ENCODE measurements around the gene UCMA.
"Not testable (repeated sequence)": the region's sequence is repeated elsewhere in the genome, so short reads cannot be mapped to it uniquely, and the experiment has no call there.

The UCMA gene, protein sequence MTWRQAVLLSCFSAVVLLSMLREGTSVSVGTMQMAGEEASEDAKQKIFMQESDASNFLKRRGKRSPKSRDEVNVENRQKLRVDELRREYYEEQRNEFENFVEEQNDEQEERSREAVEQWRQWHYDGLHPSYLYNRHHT

DNA sequence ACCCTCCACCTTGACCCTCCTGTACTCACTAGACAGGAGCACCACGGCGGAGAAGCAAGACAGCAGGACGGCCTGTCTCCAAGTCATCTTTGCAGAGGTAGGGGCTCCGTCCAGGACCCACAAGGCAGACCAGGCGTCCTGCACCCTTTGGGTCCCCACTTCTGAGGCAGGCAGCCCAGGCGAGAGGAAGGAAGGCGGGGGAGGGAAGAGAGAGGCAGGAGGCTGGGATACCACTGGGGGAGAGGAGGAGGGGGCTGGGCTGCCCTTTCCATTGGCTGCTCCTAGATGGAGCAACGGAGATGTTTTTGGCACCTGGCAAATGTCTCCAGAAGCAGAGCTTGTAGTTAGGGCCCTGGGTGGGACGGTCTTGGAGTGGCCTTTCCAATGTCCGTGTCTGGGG lies at the start of gene UCMA:
UCMA (minus strand) TSS at position 203 of the 400 bp plus-strand sequence; CDS start at position 87, 116 bp downstream.
- DNase-seq = no peak

DNA sequence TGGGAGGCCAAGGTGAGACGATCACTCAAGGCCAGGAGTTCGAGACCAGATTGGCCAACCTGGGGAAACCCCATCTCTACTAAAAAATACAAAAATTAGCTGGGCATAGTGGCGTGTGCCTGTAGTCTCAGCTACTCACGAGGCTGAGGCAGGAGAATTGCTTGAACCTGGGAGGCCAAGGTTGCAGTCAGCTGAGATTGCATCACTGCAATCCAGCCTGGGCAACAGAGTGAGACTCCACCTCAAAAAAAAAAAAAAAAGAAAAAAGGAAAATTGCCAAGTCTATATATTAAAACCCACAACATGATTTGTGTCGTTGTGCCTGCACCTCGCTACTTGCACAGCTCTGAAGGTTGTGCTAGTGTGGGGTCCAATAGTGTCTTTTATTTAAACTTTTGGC lies 48.2 kb upstream of the UCMA start:
- DNase-seq = not testable (repeated sequence)

DNA sequence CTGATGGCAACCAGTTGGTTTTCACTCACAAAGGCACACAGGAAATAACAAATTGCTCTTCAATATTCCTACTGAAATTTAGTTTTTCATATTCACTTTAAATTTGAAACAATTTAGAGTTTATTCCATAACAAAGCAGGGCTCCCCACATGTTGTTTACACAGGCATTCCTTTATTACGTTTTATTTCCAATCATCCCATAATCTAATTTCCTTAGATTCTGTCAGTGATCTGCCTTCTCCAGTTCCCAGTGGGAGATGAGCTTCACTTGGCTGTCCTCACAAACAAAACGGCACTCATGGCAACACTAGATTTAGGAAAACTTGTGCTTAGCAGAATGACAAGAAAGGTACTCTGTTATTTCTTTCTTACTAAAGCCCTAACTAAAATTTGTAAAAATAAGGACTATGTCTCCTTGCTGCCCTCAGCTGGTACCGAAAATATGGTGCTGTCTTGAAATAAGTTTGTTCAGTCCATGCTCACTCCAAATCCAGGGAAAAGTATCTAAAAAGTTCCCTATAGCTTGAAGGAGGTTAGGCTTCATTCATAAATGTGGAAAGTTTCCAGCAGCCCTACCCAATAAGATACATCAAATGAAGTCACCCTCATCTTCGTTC lies 42.7 kb upstream of the UCMA start:
- peak in 1 of 2 donors; percentile 35 for DNase-seq

DNA sequence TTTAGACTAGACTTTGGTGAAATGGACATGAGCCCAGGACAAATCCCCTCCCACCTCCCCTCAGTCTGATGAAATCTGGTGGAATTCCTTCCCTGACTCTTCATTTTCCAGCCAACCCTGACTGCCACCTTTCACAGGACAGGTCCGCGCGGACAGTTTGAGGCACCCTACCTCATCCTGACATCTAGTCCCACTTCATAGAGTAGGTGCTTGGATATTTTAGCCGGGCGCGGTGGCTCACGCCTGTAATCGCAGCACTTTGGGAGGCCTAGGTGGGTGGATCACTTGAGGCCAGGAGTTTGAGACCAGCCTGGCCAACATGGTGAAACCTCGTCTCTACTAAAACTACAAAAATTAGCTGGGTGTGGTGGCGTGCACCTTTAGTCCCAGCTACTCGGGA lies 42.0 kb upstream of the UCMA start:
- DNase-seq = not testable (repeated sequence)

DNA sequence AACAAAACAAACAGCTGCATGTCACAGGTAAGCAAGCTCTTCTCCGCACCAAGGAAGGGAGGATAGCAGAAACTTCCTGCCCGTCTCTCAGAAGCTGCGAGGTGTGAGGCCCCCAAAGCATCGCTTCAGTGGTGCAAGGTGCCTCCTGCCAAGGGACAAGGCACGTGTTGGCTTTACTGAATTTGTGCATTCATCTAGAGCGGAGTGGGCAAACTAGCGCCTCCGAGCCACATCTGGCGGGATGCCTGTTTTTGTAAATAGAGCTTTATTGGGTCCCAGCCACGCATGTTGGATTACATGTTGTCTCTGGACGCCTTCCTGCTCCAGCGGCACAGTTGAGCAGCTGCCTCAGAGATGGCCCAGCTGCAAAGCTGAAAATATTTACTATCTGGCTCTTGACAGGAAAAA lies 38.0 kb upstream of the UCMA start:
- DNase-seq = peak; percentile 67 to 74

DNA sequence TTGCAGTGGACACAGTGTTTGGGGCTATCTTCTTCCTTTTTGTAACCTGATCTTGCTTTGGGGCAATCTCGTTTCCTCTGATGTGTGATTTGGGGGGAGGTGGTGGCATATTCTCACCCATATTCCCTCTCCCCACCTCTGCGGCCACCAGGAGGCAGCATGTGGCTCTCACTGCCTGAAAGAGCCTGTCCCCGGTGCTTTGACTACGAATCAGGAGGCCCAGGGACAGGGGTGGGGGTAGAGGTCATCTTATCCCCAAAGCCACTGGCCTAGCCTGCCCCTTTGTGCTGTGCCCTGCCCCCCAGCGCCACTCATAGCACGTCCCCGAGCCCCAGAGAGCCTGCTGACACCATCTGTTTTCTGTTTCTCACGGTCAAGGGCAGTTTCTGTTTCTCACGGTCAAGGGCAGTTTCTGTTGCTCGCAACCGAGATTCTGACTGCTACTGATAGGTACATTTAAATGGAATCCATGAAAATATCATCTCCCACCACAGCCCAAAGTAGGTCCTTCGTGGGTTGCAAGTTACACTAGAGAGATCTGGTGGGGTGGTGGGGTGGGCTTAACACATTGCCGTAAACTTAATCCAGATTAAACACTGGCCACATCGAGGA lies 37.5 kb upstream of the UCMA start:
- DNase-seq = no peak

DNA sequence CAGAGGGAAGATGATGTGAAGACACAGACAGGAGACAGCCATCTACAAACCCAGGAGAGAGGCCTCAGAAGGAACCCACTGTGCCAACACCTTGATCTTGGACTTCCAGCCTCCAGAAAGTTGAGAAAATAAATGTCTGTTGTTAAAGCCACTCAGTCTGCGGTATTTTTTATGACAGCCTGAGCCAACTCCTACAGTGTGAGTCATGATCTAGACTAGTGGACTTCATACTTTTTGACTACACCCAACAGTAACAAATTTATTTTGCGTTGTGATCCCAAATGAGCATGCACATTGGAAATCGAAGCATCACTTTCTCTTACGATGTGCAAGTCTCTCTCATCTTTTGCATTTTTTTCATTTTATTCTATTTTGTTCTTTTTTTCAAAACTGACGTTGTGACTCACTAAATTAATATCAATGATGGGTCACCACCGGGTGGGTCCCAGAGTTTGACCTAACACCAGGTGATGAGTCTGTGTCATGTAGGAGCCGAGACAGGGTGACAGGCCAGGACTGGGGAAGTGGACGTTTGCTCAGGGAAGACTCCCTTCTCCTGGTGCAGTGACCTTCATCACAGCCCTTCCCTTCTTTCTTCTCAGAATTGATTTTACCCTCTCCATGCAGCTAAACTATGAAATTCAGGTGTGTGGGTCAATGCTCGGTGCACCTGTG lies 36.8 kb upstream of the UCMA start:
- DNase-seq = no peak

DNA sequence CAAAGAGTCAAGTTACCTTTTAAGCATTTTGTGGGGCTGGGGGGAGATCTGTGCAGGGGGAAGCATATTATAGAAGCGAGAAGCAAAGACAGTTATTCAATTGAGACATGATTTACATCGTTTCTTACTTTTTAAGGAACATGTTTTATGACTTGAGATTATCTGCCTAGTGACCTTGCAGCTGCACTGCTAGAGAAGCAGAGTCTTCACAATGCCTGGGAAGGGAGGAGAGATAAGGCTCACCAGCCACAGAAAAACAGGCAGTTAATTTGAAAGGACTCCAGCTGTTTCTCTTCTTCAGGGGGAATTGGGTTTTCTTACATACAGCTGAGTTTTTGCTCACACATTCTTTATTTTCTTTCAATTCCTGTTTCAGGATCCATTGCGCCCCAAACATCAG lies 34.7 kb upstream of the UCMA start:
- DNase-seq = no peak

DNA sequence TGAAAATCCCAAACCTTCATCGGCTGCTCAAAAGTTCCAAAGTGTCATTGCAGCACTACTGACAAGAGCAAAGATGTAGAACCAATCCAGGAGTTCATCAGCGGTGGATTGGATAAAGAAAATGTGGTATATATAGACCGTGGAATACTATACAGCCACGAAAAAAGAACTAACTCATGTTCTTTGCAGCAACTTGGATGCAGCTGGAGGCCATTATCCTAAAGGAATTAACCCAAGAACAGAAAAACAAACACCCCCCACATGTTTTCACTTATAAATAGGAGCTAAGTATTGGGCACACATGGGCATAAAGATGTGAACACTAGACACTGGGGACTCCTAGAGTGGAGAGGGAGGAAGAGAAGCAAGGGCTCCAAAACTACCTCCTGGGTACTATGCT lies 34.1 kb upstream of the UCMA start:
- DNase-seq = no peak

DNA sequence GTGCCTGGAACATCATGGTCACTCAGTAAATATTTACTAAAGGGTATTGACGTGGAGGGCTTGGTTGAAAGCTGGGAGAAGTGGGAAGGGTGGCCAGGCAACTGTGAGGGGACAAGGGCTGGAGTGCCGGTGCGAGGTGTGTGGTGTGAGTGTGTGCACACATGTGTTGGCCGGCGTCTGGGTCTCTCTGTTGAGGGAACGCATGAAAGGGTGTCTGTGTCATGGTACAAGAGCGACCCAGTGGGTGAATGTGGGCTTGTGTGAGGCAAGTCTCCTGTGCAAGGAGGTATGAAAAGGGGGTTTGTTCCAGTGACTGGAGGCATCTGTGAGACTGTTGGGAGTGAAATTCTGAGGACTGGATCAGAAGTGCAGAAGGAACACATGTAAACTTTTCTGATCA lies 29.4 kb upstream of the UCMA start:
- no peak for DNase-seq

DNA sequence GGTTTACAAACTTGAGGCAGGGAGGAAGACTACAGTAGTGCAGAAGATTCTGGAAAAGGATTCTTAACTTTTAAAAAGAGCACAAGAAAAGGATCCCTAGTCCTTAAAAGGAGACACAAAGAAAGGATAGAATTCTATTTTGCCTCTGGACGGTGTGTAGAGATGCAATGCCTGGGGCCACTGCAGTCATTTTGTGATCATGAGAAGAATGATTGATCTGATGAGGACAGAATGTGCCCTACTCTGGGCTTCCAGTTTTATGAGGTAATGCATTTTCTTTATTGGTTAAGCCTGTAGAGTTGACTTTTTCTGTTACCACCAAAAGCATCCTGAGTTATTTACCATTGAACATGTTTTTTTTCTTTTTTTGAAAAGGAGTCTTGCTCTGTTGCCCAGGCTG lies 28.3 kb upstream of the UCMA start:
- DNase-seq = no peak

DNA sequence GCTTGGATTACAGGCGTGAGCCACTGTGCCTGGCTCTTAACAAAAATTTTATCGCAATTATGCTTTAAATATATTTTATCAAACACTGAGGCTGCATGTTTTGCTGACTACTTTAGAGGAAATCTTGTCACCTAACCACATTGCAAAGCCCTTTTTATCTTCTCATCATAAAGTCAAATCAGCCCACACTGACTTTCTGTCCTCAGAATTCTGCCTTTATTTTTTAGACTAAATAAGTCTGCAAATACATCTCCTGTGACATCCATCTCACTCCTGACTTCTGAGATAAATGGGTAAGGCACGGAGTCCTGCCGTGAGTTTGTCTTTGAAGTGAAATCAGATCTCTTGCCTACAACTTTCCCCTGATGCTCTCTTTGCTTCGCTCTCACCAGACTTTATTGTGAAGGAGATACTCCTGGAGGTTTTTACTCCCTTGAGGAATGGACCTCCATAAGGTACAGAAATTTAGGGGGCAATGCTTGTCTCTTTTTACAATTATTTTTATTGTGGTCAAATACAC lies 23.5 kb upstream of the UCMA start:
- DNase-seq = no peak

DNA sequence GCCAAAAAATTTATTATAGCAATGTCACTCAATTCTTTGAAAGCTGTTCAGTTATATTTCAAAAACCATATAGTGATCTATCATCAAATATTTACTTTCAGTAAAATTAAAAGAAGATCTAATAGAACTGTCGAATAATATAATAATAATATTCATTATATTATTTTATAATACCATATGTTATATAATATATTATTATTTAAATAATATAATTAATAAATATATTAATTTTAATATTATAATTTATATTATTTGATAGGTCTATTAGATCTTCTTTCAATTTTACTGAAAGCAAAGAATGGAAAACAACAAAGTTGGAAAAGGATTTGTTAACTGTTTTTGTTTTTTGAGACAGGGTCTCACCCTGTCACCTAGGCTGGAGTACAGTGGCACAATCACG lies 22.5 kb upstream of the UCMA start:
- no peak for DNase-seq

DNA sequence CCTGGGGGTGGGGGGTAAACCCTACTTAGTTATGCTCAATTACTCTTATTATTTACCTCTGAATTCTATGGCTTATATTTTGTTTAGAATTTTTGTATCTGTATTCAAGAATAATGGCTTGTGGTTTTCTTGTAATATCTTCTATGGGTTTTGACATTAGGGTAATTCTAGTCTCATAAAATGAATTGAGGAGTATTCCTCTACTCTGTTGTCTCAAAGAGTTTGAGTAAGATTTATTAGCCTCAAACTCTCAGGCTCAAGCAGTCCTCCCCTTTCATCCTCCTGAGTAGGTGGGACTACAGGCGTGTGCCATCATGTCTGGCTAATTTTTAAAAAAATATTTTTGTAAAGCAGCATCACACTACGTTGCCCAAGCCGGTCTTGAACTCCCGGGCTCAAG lies 19.6 kb upstream of the UCMA start:
- DNase-seq = no peak

DNA sequence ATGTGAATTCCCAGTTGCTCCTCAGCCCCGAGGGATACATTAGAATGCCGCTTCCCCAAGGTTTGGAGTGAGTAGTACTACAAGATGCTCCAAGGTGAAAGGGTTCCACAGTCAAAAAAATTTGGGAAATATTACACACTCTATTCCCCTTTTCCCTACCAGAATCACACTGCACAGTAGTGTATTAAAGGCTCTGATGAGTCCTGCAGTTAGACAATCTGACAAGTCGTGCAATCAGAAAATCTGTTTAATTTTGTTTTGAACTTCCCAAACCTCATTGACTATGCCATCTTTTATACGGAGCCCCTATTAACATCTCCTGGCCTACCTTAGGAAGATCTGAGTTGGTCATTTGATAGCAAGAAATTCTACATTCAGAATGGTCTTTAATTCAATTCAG lies 13.6 kb upstream of the UCMA start:
- DNase-seq = no peak

DNA sequence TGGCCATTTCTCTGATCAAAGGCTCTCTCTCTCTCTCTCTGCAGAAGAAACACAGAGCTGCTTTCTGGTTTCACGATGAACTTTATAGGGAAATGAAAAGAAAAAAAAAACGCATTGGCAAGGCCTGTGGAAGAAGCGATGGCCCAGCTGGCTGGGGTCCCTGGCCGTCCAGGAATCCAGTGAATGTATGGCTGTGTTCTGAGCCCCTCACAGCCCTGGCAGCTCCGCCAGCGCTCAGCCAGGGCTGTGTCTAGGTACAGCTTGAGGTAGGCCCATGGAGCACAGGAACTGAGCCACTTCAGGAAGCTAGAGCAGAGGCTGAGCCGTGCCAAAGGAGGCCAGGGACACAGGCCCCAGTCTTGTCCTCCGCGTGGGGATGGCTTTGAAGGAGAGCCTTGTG lies 13.1 kb upstream of the UCMA start:
- no peak for DNase-seq

DNA sequence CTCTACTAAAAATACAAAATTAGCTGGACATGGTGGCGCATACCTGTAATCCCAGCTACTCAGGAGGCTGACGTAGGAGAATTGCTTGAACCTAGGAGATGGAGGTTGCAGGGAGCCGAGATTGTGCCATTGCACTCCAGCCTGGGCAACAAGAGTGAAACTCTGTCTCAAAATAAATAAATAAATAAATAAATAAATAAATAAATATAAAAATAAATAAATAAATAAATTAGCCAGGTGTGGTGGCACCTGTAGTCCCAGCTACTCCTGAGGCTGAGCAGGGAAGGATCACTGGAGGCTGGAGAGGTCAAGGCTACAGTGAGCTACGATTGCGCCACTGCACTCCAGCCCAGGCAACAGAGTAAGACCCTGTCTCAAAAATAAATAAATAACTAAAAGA lies 8.1 kb upstream of the UCMA start:
- DNase-seq = not testable (repeated sequence)

DNA sequence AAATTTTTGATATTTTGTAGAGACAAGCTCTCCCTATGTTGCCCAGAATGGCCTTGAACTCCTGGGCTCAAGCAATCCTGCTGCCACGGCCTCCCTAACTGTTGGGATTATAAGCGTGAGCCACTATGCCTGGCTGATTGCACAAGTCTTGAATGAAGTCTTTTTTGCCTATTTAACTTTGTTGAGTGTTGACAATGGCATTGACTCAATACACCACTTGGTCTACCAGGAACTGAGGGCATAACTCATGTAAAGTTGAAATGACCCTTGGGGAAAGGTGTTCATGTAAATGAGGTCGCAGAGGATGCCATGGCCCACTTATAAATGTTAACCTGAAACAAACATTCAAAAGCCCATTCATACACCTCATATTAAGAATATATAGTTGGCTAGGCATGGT lies 7.4 kb upstream of the UCMA start:
- no peak for DNase-seq

DNA sequence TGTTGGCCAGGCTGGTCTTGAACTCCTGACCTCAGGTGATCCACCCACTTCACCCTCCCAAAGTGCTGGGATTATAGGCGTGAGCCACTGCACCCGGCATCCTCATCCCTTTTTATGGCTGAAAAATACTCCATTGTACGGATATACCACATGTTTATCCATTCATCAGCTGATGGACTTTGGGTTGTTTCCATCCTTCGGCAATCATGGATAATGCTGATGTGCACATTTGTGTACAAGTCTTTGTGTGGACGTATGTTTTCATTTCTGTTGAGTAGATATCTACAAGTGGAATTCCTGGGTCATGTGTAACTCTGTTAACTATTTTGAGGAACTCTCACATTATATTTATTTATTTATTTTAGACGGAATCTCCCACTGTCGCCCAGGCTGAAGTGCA lies 5.7 kb upstream of the UCMA start:
- no peak for DNase-seq

DNA sequence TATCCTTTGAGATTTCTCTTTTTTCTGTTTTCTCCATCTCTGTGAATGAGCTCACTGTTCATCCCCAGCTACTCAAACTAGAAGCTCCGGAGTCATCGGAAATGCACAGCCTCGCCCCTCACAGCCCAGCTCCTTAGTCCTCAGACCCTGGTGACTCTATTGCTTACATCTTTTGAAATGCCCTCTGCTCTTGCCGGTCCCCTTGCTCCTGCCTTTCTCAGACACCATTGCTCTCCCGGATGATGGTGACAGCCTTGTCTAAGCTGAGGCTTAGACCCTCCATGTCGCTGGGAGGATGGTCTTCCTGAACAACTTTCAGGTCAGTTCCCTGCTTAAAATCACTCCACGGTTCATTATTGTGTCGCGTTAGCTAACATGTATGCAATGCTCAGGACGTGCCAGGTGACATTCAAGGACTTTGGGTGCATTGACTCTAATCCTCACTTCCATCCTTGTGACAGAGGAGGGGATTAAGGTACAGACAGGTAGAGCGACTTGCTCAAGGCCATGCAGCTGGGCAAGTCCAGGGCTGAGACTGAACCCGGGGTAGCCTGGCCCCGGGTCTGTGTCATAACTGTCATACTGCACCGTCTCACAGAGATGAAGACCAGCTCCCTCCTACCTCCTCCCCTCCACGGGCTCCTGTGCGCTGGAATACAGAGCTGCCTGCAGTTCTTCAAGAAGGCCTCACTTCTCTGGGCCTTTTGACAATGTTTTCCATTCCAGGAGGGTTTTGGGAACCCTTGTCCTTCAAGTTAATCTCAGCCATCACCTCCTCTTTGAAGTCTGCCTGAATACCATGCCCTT lies 4.3 kb upstream of the UCMA start:
- no peak for DNase-seq

DNA sequence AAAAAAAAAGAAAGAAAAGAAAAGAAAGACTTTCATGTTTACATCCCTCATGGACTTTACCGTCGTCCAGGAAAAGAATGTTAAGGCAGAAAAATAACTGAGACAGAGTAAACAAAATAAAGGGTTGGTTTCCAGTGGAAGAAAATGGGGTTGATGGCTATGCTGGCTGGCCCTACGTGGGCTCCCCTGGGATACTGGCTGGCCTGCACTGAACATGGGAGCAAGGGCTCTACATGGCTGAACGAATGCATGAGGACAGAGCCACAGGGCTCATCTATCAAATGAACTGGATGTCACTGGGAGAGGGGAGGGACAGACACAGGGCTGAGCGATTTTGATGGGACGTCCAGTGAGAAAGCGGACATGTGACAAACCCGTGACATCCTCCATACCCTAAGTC lies 2.5 kb upstream of the UCMA start:
- DNase-seq = no peak

DNA sequence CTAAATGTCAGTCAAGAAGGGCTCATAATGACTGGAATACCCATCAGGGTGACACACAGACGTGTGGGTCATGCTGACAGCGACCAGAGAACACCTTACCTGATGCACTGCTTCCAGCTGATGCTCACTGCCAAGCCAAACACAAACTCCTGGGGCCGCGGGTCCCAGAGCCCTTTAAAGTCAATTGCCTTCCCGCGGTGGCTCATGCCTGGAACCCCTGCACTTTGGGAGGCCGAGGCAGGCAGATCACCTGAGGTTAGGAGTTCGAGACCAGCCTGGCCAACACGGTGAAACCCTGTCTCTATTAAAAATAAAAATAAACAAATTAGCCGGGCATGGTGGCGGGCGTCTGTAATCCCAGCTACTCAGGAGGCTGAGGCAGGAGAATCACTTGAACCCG lies 562 bp upstream of the UCMA start:
- DNase-seq = not testable (repeated sequence)

DNA sequence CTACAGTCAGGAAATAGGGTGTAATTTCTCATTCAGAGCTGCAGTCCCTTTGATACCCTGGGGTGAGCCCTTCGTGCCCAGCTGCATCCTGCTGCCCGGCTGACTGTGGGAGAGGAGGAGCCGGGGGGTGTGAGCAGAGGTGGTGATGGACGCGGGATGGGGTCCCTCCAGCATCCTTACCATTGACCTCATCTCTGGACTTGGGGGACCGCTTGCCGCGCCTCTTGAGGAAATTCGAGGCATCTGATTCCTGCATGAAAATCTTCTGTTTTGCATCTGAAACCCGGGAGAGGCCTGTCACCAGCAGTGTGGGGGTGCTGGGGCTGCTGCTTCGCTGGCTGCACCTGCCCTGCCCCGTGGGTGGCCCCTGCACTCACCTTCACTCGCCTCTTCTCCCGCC lies 816 bp downstream of the UCMA start:
- DNase-seq = no peak
